DMS153 treated with DMSO at 0.1 percent for 48 hours (cell line): ENCODE results near the gene DLEU7.

Source experiments
- DNase-seq: peaks from one replicate; lab custom pipeline; 2025; ENCODE audit not compliant: unreplicated experiment; lab: John Stamatoyannopoulos, UW

DLEU7 gene

DNA sequence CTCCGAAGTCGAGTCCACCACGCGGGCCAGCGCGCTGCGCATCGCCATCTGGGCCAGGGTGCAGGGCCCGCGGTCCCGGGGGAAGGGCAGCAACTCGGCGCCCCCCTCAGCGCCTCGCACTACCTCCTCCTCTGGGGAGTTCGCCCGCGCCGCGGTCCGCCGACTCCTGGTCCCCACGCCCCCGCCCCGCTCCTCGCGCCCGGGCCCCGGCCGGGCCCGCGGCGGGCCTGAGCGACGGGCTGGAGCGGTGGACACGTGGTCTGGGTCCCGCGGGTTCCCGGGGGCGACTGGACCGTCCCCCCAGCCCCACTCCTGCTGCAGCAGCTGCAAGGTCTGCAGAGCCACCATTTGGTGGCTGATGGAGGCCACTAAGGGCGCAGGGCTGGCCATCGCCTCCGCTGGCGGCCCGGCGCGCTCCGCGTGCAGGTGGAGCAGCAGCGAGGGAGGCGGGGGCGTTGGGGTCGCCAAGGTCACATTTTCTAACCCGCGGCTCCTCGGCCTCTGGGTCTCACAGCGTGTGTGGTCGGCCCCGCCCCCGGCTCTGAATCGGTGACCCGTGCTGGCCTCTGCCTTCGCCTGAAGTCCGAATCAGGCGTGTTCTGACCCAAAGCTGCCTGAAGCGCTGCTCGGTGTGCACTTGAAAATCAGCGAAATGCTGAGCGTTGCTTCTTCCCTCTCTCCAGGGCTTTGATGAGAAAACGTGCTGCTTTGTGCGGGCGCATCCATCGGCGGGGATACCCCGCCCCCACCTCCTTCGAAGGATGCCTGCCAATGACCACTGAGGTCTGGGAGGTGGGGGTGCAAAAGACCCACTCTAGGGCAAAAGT is at the start of gene DLEU7:
TSS of gene DLEU7 (minus strand) at position 436 of the 827 bp plus-strand sequence. CDS start at position 390, 46 bp downstream.
- no peak for DNase-seq

DNA sequence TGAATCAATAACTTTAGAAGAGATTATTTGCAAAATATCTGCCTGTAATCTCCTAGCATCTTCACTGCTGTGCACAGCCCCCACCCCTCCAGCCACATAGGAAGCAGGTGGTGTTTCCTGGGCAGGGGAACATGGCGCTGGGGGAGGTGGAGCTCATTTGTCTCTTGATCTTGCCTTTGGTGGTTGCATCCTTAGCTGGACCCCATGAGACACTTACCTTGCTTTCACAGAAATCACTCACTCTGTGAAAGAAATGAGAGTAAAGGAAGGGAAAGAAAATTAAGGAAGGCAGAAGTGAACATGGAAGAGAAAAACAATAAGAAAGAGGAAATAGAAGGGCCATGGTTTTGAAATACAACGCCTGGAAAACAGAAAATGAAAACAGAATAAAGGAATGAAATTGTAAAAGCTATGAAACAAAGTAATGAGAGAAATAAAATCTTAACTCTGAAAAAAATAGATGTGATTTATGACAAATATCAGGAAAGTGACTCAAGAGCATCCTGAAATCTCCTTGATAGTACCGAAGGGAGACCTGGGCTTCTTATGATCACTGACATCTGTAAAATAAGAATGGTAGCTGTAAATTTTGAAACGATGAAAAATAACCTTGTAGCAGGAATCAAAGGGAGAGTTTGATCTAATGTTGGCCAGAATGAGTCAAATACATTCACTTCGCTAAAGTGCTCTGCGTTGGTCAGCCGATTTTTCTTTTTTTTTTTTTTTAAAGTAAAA is 48.9 kb upstream of the DLEU7 start:
- no peak for DNase-seq

DNA sequence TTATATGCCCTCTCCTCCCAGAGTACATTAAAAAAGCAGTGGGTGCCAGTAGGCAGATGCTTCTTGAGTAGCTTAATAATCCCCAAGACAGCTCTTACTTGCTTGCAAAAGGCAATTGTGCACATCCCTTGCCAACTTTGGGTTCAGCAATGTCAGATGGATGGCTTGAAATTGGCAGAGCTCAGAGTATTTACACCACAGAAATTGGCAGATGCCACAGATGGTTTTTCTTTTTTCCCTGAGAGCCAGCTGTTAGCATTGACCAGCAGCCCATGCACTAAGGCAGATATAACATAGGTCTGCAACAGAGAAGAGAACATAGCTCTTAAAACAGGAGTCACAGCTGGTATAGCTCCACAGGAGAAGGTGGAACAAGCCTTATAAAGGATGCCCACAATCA is 47.7 kb upstream of the DLEU7 start:
- DNase-seq: no peak

DNA sequence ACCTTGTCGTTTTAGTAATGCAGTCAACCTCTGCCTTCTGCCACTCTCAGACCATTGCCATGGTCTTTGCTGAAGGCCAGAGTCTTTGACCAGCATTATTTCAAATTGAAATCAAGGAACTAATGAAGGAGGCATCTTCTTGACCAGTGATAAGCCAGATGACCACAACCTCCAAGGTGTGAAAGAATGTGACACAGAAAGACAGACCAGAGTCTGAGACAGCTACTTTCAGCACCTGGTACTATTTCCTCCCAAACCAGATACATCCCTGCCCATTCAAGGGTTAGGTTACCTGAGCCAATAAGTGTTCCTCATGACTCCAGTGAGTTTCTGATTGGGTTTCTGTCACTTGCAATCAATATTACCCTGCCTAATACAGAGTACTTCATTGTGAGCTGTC is 45.8 kb upstream of the DLEU7 start:
- no peak for DNase-seq

DNA sequence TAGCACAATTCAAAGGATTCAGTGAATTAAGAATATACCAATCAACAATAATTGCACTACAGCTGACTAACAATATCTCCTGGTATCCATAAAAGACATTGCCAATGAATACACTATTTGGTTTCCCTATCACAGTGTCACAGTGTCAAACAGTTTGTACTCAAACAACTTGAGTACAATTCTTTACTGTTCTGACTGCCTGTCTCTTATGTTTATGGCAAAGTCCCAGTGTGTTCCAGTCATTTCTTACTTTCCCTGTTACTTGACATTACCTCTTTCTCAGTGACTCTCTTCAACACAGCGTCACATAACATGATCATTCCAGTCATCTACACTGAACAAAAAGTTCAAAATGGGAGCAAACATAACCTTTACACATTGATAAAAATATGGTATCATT is 44.9 kb upstream of the DLEU7 start:
- DNase-seq: no peak

DNA sequence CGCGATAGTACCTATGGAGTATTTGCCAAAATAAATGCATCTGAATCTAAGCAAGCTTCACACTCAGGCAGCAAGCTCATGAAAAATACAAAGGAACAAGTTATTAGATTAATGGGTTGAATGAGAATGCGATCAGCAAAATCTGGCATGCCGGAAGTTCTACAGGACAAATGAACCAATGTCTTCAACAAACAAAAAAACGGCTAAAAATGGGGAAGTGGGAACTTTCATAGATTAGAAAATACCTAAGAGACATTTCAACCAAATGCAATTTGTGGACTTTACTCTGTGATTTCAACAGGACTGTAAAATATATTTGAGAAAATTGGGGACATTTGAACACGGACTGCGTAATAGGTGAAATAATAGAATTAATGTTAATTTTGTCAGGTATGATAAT is 43.7 kb upstream of the DLEU7 start:
- no peak for DNase-seq

DNA sequence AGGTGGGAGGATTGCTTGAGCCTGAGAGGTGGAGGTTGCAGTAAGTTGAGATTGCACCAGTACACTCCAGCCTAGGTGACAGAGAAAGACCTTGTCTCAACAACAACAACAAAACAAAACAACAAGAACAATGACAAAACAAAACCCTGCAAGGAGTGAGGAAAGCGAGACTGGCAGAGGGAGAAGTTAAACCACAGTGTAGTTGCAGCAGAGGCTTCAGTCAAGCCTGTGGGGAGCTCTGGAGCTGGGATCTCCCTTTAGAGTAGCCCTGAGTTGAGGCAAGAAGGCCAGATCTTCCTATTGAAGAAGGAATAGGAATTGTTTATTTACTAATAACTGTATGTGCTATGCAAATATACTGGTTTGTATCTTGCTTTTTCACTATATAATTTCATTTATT is 40.8 kb upstream of the DLEU7 start:
- DNase-seq: no peak

DNA sequence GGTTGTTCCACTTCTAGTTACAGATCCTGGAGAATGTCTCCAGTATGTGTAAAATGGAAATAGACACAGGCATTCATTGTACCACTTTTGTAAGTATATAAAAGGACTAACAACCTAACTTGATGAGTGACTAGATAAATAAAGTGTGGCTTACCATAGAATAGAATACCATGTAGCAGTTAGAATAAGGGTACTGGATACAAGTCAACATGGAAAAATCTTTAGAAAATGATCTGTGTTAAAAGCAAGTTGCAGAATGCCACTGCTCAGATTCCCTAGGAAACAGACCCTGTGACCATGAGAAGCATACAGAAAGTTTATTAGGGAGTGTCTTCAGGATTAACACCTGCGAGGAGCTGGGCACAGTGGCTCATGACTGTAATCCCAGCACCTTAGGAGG is 40.2 kb upstream of the DLEU7 start:
- DNase-seq: no peak

DNA sequence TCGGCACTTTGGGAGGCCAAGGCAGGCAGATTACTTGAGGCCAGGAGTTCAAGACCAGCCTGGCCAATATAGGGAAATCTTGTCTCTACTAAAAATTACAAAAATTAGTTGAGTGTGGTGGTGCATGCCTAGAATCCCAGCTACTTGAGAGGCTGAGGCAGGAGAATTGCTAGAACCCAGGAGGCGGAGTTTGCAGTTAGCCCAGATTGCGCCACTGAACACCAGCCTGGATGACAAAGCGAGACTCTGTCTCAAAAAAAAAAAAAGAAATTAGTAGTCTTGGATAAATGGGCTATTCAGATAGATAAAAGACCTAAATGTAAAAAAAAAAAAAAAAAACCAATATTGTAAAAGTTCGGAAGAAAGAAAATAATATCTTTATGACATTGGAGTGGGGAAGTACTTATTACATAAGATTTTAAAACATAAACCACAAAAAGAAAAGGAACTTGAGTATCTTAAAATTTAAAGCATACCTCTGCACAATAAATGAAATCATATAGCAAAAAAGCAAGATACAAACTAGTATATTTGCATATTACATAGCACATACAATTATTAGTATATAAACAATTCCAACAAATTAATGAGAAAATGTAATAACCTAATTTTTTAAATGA is 39.4 kb upstream of the DLEU7 start:
- DNase-seq: no peak

DNA sequence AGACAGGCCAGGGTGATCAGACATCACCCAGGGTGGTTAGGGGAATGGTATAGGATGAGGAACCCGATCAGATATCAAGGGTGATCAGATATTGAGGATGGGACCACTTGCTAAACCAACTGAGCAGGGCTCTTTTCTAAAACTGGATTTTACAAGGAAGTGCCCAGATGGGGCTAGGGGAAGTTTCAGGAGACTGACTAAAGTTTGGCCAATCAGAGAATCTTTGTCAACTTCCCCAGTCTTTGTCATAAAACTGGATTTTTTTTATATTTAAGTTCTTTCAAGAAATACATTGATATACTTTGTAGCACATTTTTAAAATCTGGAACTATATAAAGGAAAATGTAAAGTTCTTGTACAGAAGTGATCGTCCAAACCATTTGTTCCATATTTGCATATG is 30.5 kb upstream of the DLEU7 start:
- DNase-seq: no peak

DNA sequence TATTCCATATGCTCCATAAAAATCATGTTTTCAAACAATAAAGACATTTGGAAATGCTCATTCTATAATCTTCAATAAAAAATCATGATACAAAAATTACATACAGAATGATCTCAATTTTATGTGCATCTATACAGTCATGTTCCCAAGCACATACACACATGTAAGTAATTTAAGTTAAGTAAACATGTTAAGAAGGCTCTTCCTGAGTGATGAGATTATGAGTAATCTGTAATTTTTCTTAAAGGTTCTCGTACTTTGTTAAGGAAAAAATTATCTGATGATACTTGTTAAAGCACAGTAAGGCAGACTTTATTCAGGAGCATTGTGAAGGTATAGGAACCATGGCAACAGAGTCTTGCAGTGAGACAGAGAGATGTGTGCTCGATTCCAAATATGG is 30.0 kb upstream of the DLEU7 start:
- no peak for DNase-seq

DNA sequence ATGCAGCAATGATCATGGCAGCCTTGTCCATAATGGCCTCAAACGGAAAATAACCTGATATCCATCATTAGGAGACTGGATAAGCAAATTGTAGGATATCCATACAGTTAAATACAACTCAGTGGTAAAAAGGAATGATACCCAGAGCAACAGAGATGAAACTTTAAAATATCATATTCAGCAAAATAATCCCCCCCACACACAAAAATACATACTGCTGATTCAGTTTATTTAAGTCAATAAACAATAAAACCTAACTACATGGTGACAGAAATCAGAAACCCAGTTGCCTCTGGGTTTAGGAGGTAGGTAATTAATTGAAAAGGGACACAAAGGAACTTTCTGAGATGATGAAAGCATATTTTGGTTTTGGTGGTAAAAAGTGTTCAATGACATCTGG is 27.9 kb upstream of the DLEU7 start:
- DNase-seq: no peak

DNA sequence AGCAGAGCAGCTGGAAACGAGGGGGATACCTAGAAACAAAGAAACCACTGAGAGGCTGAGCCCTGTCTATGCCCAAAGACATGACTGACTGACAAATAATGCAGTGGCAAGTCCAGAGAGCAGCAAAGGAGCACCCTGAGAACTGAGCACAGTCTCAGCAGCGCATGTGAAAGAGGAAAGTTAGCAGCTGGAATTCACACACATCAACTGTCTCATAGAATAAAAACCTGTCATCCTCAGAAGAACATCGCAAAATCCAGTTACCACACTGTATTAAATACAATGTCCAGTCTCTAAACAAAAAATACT is 24.1 kb upstream of the DLEU7 start:
- DNase-seq: no peak

DNA sequence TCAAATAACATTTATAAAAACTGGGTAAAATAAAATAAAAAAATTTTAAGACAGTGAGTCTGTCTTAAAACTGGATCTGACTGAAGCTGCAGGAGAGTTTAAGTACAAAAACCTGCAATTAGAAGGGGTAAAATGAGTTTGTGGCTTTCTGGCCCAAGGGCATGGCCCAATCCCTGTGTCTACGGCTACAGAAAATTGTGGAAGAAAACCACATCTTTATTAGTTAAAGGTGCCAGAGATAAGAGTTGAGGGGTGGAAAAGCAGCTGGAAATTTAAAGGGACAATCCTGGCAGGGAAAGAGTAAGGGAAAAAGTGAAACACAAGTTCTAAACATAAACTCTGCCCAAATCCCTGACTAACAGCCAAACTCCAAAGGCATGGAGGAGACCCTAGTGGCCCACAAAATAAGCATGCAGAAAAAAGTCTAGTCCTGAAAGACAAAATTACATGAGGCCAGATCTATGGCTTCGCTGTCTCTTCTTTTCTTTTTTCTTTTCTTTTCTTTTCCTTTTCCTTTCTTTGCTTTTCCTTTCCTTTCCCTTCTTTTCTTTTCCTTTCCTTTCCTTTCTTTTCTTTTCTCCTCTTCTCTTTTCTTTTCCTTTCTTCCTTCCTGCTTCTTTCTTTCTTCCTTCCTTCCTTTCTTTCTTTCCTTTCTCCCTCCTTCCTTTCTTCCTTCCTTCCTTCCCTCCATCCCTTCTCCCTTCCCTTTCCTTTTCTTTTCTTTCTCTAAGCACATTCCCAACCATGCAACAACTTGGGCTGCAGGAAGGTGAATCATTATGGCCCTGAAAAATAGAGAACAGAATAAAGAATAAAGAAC is 23.5 kb upstream of the DLEU7 start:
- no peak for DNase-seq

DNA sequence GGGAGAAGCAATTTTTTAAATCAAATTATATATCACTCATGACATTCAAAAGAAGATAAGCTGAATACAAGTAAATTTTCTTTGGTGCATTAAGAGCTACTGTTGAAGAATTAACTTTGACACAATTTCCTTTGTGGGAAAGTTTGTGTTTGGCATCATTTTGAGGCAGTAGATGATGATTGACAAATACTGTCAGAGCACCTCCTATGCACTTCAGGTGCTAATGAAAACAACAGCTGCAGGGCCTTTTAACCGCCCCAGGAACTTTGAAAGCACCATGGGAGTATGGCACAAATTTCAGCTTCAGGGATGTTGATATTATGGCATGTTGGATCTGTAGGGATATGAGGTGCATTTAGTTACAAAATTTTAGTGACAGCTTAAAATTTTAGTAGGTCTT is 21.0 kb upstream of the DLEU7 start:
- no peak for DNase-seq

DNA sequence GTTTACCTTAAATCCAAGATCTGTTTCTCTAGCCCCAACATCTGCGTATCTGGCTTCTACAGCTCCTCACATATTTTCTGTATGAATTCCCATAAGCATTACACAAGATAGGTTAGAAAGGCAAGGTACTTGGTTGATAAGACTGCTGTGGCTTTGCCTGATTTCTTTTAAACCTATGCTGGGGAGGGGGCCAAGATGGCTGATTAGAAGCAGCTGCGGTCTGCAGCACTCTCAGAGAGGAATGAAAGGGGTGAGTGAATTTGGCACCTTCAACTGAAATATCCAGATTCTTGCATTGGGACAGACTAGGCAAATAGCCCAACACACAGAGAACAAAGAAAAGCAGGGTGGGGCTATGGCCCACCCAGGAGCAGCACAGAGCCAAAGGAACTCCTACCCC is 12.2 kb upstream of the DLEU7 start:
- DNase-seq: no peak

DNA sequence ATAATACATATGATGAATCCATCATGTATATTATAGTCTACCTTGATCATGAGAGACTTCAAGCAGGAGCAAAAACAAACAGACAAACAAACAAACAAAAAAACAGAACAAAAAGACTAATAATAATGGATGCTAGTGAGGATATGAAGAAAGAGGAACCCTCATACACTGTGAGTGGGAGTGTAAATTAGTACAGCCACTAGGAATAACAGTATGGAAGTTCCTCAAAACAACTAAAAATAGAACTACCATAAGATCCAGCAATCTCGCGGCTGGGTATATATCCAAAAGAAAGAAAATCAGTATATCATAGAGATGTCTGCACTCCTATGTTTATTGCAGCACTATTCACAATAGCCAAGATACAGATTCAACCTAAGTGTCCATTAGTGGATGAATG is 7.0 kb upstream of the DLEU7 start:
- no peak for DNase-seq

DNA sequence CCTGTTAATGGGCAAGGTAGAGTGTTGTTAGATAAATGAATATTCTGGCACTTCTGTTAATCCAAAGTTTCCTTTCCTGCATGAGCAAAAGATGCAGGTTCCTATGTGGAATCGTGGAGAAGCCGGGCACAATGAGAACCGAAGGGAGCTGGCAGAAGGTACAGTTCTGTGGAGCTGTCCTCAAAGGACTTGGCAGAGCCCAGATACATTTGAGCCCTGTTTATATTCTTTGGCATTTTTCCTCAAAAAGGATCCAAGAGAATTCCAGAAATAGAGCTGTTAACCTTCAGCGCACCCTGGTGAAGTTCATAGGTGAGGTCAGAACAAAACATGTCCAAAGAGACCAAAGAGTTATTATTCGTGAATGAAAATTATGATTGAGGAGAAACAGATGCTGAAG is 4.0 kb upstream of the DLEU7 start:
- DNase-seq: no peak

DNA sequence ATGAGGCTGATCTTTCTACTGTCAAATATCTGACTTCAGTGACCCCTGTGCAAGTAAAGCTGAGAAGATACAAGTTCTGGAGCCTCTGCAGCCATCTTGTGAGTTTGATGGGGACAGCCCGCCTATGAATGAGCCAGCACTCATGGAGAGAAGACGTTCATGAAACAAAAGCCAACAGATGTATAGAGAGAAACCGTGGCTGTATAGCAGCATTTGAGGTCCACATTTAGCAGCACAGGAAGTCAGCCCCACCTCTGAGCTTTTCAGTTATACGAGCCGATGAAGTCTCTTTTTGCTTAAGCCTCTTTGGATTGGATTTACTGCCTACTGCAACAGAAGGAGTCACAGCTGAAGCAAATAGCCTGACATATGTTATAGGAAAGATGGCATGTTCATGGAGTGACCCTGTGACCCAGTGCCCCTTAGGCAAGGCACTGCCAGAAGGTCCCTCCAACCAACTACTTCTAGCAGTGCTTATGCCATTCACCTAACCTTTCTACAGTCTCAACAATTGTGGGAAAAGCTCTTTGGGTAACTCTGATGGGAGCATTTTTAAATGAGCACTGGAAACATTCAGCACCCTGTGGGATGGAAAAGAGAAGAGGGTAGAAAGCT is 3.5 kb upstream of the DLEU7 start:
- DNase-seq: no peak

DNA sequence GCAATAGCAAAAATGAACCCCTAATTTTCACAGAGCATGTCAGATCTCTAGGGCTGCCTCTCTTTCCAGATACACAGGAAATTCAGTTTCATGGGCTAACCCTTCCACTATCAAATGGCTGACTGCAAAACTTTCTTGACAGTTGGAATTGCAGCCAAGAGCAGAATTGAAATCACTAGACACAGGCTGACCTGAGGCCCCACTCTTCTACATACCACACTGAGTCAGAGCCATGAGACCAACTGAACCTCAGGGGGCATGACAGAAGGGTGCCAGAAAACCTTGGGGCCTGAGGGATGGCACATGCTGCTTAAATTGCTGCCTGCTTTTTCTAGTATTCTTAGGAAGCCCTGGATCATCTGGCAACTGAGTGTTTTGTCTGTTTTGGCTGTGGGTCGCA is 1.7 kb upstream of the DLEU7 start:
- no peak for DNase-seq
